ENCODE data around the gene NWD2.

GRCh38 chr4:37436546-37436945, 192.0 kb downstream of the NWD2 start:
- no peak for TF ChIP-seq POLR2A (IDR thresholded peaks at IDR 0.05; ENCODE audit: low read depth, low read length)
- TF ChIP-seq EP300 (IDR thresholded peaks at IDR 0.05; ENCODE audit: borderline replicate concordance in 1 of 2, control insufficient read depth in 1 of 2, low read depth in 2 of 2, low read length in 2 of 2): no peak
- no peak for TF ChIP-seq PRDM15 (CRISPR knock-in tag; IDR thresholded peaks at IDR 0.05)
- no peak for TF ChIP-seq ZNF687 (IDR thresholded peaks at IDR 0.05)
- no peak for TF ChIP-seq EGR1 (IDR thresholded peaks at IDR 0.05; ENCODE audit: borderline replicate concordance in 1 of 2, low read depth in 2 of 2, low read length in 2 of 2)
- TF ChIP-seq USF1 (IDR thresholded peaks at IDR 0.05; ENCODE audit: borderline replicate concordance, extremely low read length, insufficient read depth, low read depth, low read length): no peak
- TF ChIP-seq CTCF (IDR thresholded peaks at IDR 0.05 in 2 of 3, conservative IDR thresholded peaks at IDR 0.05 in 1 of 3; ENCODE audit: control insufficient read depth in 2 of 3, extremely low read depth in 1 of 3, insufficient read depth in 1 of 3, low read depth in 3 of 3, low read length in 3 of 3): no peak
- no peak for TF ChIP-seq SUZ12 (IDR thresholded peaks at IDR 0.05; ENCODE audit: unreplicated experiment)
- no peak for TF ChIP-seq IKZF2 (IDR thresholded peaks at IDR 0.05)
- no peak for TF ChIP-seq SKIL (IDR thresholded peaks at IDR 0.05; ENCODE audit: low read depth, poor library complexity, severe bottlenecking)
- TF ChIP-seq EZH2 (IDR thresholded peaks at IDR 0.05; ENCODE audit: borderline replicate concordance, control insufficient read depth, low read depth, low read length): no peak
- TF ChIP-seq STAT3 (IDR thresholded peaks at IDR 0.05; ENCODE audit: low read depth, low read length): no peak
- TF ChIP-seq ZNF274 (IDR thresholded peaks at IDR 0.05; ENCODE audit: insufficient read depth, insufficient read length): no peak
- TF ChIP-seq ZNF384 (IDR thresholded peaks at IDR 0.05; ENCODE audit: borderline replicate concordance, low read depth, low read length): no peak
